ENCODE data around the gene SUFU. TPM values are rescaled to one million over a fixed set of nuclear protein-coding genes. Genes with fewer than 3 reads are reported as not detected.

The SUFU gene
- total and polyA plus RNA-seq, 2 experiments from 2014 or later, result 10.9 to 18.2 TPM

- H3K4me2 ChIP-seq, result no peak overlapping the region
- H3K27ac ChIP-seq, result no peak overlapping the region
- no peak for DNase-seq (ENCODE audit: low spot score)
- H3K27me3 ChIP-seq, result no peaks in the 10 kb centered on the region
- no peaks in the 10 kb centered on the region for H3K9me3 ChIP-seq (ENCODE audit: low read depth)
- H2AFZ ChIP-seq, result no peak overlapping the region
- WGBS (ENCODE audit: low lambda C conversion rate, missing lambda C conversion rate), result 98% methylated on average over 13 of the region's 13 CpGs
- H3K4me1 ChIP-seq (ENCODE audit: insufficient read depth), result no peaks in the 10 kb centered on the region
- TF ChIP-seq EZH2 (IDR thresholded peaks at IDR 0.05; ENCODE audit: borderline replicate concordance) (no peak), EZH2phosphoT487 (IDR thresholded peaks at IDR 0.05; ENCODE audit: low read depth, severe bottlenecking, unreplicated experiment) (no peak), CTCF (IDR thresholded peaks at IDR 0.05; ENCODE audit: poor library complexity) (no peak)
- H3K4me3 ChIP-seq, result no peak overlapping the region
- H3K9me2 ChIP-seq (replicated peaks; ENCODE audit: insufficient read depth), result no peaks in the 10 kb centered on the region
- no peaks in the 10 kb centered on the region for H3K36me3 ChIP-seq (replicated peaks; ENCODE audit: insufficient read depth, low read depth)
- peaks cover 5% of the 10 kb centered on the region for H3K79me2 ChIP-seq
- no peaks in the 10 kb centered on the region for H4K20me1 ChIP-seq (ENCODE audit: insufficient read depth, poor library complexity, severe bottlenecking)
These were observed 19.8 kb upstream of the SUFU start for GRCh38 chr10:102484021-102484420.

GRCh38 chr10:102485093-102485784, 18.5 kb upstream of the SUFU start:
- Histone ChIP-seq H3K79me2 (peaks cover 12% of the 10 kb centered on the region), H2AFZ (no peak overlapping the region), H3K27me3 (no peaks in the 10 kb centered on the region), H3K36me3 (replicated peaks; ENCODE audit: insufficient read depth, low read depth) (no peaks in the 10 kb centered on the region), H3K4me1 (ENCODE audit: insufficient read depth) (no peaks in the 10 kb centered on the region), H3K9me3 (ENCODE audit: low read depth) (no peaks in the 10 kb centered on the region), H3K27ac (no peak overlapping the region), H3K4me3 (no peak overlapping the region), H3K9me2 (replicated peaks; ENCODE audit: insufficient read depth) (no peaks in the 10 kb centered on the region), H3K4me2 (no peak overlapping the region), H4K20me1 (ENCODE audit: insufficient read depth, poor library complexity, severe bottlenecking) (no peaks in the 10 kb centered on the region)
- 92% methylated on average over 18 of the region's 18 CpGs for WGBS (ENCODE audit: low lambda C conversion rate, missing lambda C conversion rate)
- TF ChIP-seq EZH2phosphoT487 (IDR thresholded peaks at IDR 0.05; ENCODE audit: low read depth, severe bottlenecking, unreplicated experiment) (no peak), EZH2 (IDR thresholded peaks at IDR 0.05; ENCODE audit: borderline replicate concordance) (no peak), CTCF (IDR thresholded peaks at IDR 0.05; ENCODE audit: poor library complexity) (no peak)
- no peak for DNase-seq (ENCODE audit: low spot score)

GRCh38 chr10:102491136-102491535, 12.6 kb upstream of the SUFU start:
- Histone ChIP-seq H4K20me1 (ENCODE audit: insufficient read depth, poor library complexity, severe bottlenecking) (peaks cover 52% of the 10 kb centered on the region), H3K4me3 (no peak overlapping the region), H3K79me2 (peaks cover 67% of the 10 kb centered on the region), H2AFZ (no peak overlapping the region), H3K9me2 (replicated peaks; ENCODE audit: insufficient read depth) (no peaks in the 10 kb centered on the region), H3K9me3 (ENCODE audit: low read depth) (no peaks in the 10 kb centered on the region), H3K4me2 (no peak overlapping the region), H3K36me3 (replicated peaks; ENCODE audit: insufficient read depth, low read depth) (no peaks in the 10 kb centered on the region), H3K4me1 (ENCODE audit: insufficient read depth) (no peaks in the 10 kb centered on the region), H3K27ac (no peak overlapping the region), H3K27me3 (no peaks in the 10 kb centered on the region)
- TF ChIP-seq EZH2phosphoT487 (IDR thresholded peaks at IDR 0.05; ENCODE audit: low read depth, severe bottlenecking, unreplicated experiment) (no peak), CTCF (IDR thresholded peaks at IDR 0.05; ENCODE audit: poor library complexity) (no peak), EZH2 (IDR thresholded peaks at IDR 0.05; ENCODE audit: borderline replicate concordance) (no peak)
- DNase-seq (ENCODE audit: low spot score), result no peak
- WGBS (ENCODE audit: low lambda C conversion rate, missing lambda C conversion rate), result 94% methylated on average over 4 of the region's 4 CpGs
